Effector memory CD4-positive, alpha-beta T cell (primary cell): ENCODE results near the gene CDH12.

Experiments used
- DNase-seq, 3 donors: peaks; one replicate each; pipeline ENCODE4 v3.0.0-alpha.2; 2020
- H3K27ac ChIP-seq: 2 replicates; pipeline ENCODE4 v1.7.0; 2013; ENCODE audit warnings: mild to moderate bottlenecking, low read length, moderate library complexity; ENCODE audit not compliant: insufficient read depth, poor library complexity, severe bottlenecking
- H3K27me3 ChIP-seq: replicated peaks from 2 replicates; pipeline ENCODE4 v1.7.0; 2013; ENCODE audit warnings: mild to moderate bottlenecking, low read length; ENCODE audit not compliant: insufficient read depth, control insufficient read depth, poor library complexity, severe bottlenecking
- H3K36me3 ChIP-seq: 2 replicates; pipeline ENCODE4 v1.7.0; 2013; ENCODE audit warnings: mild to moderate bottlenecking, low read length, moderate library complexity; ENCODE audit not compliant: control insufficient read depth, insufficient read depth
- H3K4me1 ChIP-seq: 2 replicates; pipeline ENCODE4 v1.7.0; 2013; ENCODE audit warnings: low read length, mild to moderate bottlenecking; ENCODE audit not compliant: control insufficient read depth, insufficient read depth, poor library complexity, severe bottlenecking
- H3K4me3 ChIP-seq: 2 replicates; pipeline ENCODE4 v1.7.0; 2013; ENCODE audit warnings: low read length, low read depth, mild to moderate bottlenecking; ENCODE audit not compliant: insufficient read depth, poor library complexity, severe bottlenecking
- H3K9me3 ChIP-seq: 2 replicates; pipeline ENCODE4 v1.7.0; 2013; ENCODE audit warnings: mild to moderate bottlenecking, low read length, moderate library complexity; ENCODE audit not compliant: control insufficient read depth

Gene CDH12

DNA sequence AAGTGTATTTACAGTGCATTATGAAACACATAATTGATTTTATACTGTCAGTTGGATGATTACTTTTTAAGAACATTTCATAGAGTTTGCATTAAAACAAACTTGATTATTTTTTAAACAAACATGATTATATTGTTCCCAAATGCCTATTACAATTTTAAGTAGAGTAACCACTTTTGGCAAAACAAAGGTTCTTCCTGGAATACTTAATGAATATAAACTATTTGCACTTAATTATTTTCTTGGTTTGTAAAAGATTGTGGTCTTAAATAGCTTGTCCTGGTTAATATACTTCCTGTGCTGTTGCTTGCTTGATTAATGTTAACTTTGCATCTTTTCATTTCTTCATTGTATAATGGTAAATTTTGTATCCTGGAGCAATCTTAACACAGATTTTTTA lies 180.0 kb downstream of the CDH12 start:
- no peak overlapping the region for H3K27ac ChIP-seq

DNA sequence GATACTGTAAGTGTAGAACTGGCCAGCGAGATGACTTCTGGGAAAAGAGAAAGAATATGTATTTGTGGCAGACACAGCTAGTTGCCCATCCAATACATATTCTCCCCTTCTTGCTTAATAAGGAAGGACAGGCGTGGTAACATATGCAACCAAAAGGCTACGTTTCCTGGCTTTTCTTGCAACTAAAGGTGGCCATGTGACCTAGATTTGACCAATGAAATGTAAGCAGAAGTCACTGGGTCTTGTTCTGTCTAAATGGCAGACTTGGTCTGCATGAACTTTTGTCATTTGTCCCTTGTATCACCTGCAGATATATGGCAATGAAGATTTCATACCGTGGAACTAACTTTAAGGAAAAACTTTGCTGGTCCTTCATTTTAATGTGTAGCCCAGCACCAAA lies 183.8 kb downstream of the CDH12 start:
- Histone ChIP-seq H3K4me3 (no peak overlapping the region), H3K27ac (no peak overlapping the region), H3K4me1 (no peaks in the 10 kb centered on the region), H3K36me3 (no peaks in the 10 kb centered on the region), H3K27me3 (no peaks in the 10 kb centered on the region), H3K9me3 (no peaks in the 10 kb centered on the region)
- DNase-seq = no peak

More for the DNA sequence above, 180.0 kb downstream of the CDH12 start:
- no peak overlapping the region for H3K4me3 ChIP-seq
- H3K36me3 ChIP-seq = no peaks in the 10 kb centered on the region
- no peak for DNase-seq
- no peaks in the 10 kb centered on the region for H3K4me1 ChIP-seq
- no peaks in the 10 kb centered on the region for H3K9me3 ChIP-seq
- H3K27me3 ChIP-seq = no peaks in the 10 kb centered on the region

DNA sequence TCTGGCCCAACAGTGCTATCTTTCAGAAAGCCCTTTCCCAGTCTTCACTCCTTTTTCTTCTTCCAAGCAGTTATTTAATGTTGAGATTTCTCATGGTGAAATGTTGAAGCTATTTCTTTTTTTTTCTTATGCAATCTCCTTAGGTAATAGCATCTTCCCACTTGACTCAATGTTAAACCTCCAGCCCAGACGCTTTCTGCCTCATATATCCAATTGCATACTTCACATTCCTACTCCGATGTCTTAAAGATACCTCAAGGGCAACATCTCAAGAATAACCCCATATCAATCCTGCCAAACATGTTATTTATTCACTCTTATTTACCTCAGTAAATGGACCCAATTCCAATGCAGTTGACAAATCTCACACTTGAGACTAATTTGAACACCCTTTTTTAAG lies 187.3 kb downstream of the CDH12 start:
- Histone ChIP-seq H3K4me3 (no peak overlapping the region), H3K9me3 (no peaks in the 10 kb centered on the region), H3K36me3 (no peaks in the 10 kb centered on the region), H3K27ac (no peak overlapping the region), H3K4me1 (no peaks in the 10 kb centered on the region), H3K27me3 (no peaks in the 10 kb centered on the region)
- no peak for DNase-seq

DNA sequence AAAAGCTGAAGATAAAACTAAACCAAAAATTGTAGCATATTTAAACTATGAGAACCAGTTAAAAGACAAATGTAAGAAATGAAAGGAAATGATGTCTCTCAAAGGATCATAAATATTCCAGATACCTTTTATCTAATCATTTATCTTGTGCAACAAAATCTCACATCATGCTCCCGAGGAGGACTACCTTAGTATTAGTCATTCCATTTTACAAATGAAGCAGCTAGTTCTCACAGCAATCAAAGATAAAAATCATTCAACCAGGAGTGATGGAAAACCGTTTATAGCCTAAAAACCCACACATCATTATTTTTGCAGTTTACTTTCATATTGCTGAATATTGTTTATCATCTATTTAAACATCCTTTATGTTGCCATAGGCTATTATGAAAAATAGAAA lies 190.0 kb downstream of the CDH12 start:
- H3K4me1 ChIP-seq = no peaks in the 10 kb centered on the region
- H3K27ac ChIP-seq = no peak overlapping the region
- no peaks in the 10 kb centered on the region for H3K27me3 ChIP-seq
- H3K4me3 ChIP-seq = no peak overlapping the region
- no peak for DNase-seq
- no peaks in the 10 kb centered on the region for H3K9me3 ChIP-seq
- H3K36me3 ChIP-seq = no peaks in the 10 kb centered on the region

DNA sequence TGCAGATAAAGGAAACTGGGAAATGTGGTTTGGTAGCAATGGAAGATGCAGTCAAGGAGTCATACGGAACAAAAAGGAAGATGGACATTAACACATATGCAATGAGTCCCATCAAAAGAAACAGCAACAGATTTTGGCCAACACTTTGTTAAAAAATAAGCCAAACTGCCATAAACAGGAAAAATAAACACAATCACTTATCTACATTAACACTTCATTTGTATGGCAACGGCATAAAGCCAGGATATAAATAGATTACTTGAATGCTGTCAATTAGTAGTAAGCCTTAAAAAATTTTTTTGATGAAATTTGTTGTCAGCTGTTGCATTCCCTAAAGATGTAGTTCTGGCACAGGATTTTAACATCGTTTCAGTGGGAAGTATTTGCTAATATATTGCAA lies 190.8 kb downstream of the CDH12 start:
- no peak overlapping the region for H3K27ac ChIP-seq

DNA sequence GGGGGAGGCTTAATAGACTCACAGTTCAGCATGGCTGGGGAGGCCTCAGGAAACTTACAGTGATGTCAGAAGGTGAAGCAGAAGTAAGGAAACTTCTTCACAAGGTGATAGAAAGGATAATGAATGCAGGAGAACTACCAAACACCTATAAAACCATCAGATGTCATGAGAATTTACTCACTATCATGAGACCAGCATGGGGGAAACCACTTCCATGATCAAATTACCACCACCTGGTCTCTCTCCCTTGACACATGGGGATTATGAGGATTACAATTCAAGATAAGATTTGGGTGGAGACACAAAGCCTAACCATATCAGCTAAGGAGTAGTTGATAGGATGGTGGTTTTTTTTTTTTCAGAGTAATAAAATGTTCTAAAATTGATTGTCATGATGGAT lies 201.8 kb downstream of the CDH12 start:
- Histone ChIP-seq H3K27me3 (no peaks in the 10 kb centered on the region), H3K4me1 (no peaks in the 10 kb centered on the region), H3K36me3 (no peaks in the 10 kb centered on the region)

More for the DNA sequence above, 190.8 kb downstream of the CDH12 start:
- Histone ChIP-seq H3K36me3 (no peaks in the 10 kb centered on the region), H3K27me3 (no peaks in the 10 kb centered on the region), H3K4me3 (no peak overlapping the region), H3K4me1 (no peaks in the 10 kb centered on the region), H3K9me3 (no peaks in the 10 kb centered on the region)
- DNase-seq = no peak

DNA sequence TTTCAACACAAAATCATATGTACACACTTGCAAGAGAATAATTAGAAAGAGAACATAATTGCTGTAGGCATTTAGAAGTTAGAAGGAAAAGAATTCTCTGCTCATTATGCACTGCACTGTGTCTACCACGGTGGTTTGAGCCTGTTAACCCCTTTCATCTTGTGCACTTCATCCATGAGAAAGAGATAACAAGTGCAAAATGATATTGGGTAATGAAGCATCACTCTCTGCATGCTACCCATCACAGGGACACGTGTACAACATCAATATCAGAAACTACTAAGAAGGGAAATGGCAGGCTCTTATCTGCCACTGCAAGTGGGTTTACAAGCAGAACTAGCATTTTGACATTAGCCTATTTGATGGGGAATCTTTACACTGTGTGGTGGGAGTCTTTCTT lies 202.6 kb downstream of the CDH12 start:
- Histone ChIP-seq H3K27me3 (no peaks in the 10 kb centered on the region), H3K4me1 (no peaks in the 10 kb centered on the region), H3K9me3 (no peaks in the 10 kb centered on the region), H3K36me3 (no peaks in the 10 kb centered on the region), H3K4me3 (no peak overlapping the region), H3K27ac (no peak overlapping the region)
- no peak for DNase-seq

More for the DNA sequence above, 201.8 kb downstream of the CDH12 start:
- H3K9me3 ChIP-seq = no peaks in the 10 kb centered on the region
- no peak overlapping the region for H3K4me3 ChIP-seq
- DNase-seq = no peak
- H3K27ac ChIP-seq = no peak overlapping the region

DNA sequence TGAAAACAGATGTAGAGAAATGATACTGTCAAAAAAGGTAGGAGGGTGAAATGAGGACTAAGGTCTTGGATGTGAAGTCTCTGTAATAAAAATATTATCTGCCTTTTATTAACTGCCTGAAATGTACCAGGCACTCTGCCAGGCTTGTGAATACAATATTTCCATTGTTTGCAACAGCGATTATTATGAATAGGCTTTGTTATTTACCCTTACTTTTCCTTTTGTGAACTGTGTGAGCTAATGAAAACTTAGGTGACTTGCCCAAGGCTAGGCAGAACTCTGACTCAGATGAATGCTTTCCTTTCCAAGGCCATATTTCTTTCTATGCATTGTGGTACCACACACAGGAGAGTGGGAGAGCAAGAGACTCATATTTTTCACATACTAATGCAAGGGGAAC lies 204.1 kb downstream of the CDH12 start:
- Histone ChIP-seq H3K4me3 (no peak overlapping the region), H3K27ac (no peak overlapping the region), H3K9me3 (no peaks in the 10 kb centered on the region), H3K27me3 (no peaks in the 10 kb centered on the region), H3K36me3 (no peaks in the 10 kb centered on the region), H3K4me1 (no peaks in the 10 kb centered on the region)
- no peak for DNase-seq

DNA sequence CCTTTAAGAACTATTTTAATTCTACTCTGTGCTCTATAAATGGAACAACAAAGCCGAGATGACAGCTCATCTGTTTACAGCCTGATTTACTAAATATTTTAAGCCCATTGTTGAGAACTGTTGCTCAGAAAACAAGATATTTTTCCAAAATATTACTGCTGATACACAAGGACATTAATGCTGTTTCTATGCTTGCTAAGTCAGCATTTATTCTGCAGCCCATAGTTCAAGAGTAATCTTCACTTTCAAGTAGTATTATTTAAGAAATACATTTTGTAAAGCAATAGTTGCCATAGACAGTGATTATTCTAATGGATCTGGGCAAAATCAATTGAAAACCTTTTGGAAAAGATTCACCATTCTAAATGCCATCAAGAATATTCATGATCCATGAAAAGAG lies 208.3 kb downstream of the CDH12 start:
- no peak for DNase-seq
- Histone ChIP-seq H3K36me3 (no peaks in the 10 kb centered on the region), H3K4me1 (no peaks in the 10 kb centered on the region), H3K27ac (no peak overlapping the region), H3K9me3 (no peaks in the 10 kb centered on the region), H3K27me3 (no peaks in the 10 kb centered on the region), H3K4me3 (no peak overlapping the region)

DNA sequence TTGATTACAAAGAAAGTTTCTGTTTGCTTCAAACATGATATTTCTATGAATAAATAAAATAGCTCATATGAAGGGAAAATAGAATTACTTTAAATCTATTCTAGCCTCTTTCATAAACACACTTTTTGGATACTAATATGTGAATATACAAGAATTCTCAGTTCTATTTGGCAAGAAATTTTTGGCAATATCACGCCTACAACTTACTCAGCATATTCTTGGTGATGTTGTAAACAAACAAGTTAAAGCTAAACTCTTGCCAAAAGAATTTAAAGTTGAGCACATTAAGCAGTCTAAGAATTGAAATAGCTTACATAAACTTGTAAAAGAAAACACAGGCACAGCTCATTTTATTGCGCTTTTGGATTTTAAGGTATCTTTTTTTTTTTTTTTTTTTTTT lies 209.8 kb downstream of the CDH12 start:
- no peaks in the 10 kb centered on the region for H3K27me3 ChIP-seq
- no peak for DNase-seq
- H3K27ac ChIP-seq = no peak overlapping the region
- no peak overlapping the region for H3K4me3 ChIP-seq
- no peaks in the 10 kb centered on the region for H3K36me3 ChIP-seq
- H3K4me1 ChIP-seq = no peaks in the 10 kb centered on the region
- H3K9me3 ChIP-seq = no peaks in the 10 kb centered on the region

DNA sequence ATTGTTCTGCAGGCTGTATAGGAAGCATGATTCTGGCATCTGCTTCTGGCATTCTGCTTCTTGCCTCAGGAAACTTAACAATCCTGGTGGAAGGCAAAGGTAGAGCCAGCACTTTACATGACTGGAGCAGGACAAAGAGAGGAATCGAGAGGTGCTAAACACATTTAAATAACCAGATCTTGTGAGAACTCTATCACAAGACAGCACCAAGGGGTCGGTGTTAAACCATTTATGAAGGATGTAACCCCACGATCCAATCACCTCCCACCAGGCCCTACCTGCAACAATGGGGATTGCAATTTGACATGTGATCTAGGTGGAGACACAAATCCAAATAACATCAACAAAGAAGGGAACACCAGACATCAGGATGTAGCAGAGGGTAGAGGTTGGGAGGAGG lies 221.5 kb downstream of the CDH12 start:
- Histone ChIP-seq H3K27me3 (no peaks in the 10 kb centered on the region), H3K9me3 (no peaks in the 10 kb centered on the region), H3K27ac (no peak overlapping the region), H3K4me1 (no peaks in the 10 kb centered on the region), H3K36me3 (no peaks in the 10 kb centered on the region), H3K4me3 (no peak overlapping the region)
- no peak for DNase-seq
